GM18505 (cell line): Measurements from ENCODE around the gene MBNL2.

ENCODE experiments used
- ATAC-seq: cut with Tn5 transposase; IDR thresholded peaks from one replicate; pipeline ENCODE4 v1.9.1; 2021; ENCODE audit not compliant: unreplicated experiment
- POLR2A ChIP-seq: IDR thresholded peaks from 4 replicates; pipeline ENCODE4 v1.6.1; 2011; ENCODE audit warnings: borderline replicate concordance; ENCODE audit not compliant: insufficient read depth, insufficient read length; ENCODE audit errors: extremely low read depth

The MBNL2 gene

GRCh38 chr13:97386801-97387484 is 164.8 kb downstream of the MBNL2 start:
- ATAC-seq: no peak
- no peak for TF ChIP-seq POLR2A

GRCh38 chr13:97387485-97387839 is 165.3 kb downstream of the MBNL2 start:
- no peak for TF ChIP-seq POLR2A
- ATAC-seq: no peak

- no peak for TF ChIP-seq POLR2A
- no peak for ATAC-seq
These were observed 165.8 kb downstream of the MBNL2 start for GRCh38 chr13:97387890-97388289.

GRCh38 chr13:97388373-97388772 is 166.2 kb downstream of the MBNL2 start:
- TF ChIP-seq POLR2A: no peak
- no peak for ATAC-seq

GRCh38 chr13:97390941-97391600 is 168.9 kb downstream of the MBNL2 start:
- no peak for TF ChIP-seq POLR2A
- no peak for ATAC-seq

- TF ChIP-seq POLR2A: no peak
These were observed 169.9 kb downstream of the MBNL2 start for GRCh38 chr13:97392020-97392419.

GRCh38 chr13:97394542-97394941 is 172.4 kb downstream of the MBNL2 start:
- no peak for TF ChIP-seq POLR2A
- ATAC-seq: no peak

More at GRCh38 chr13:97392020-97392419, 169.9 kb downstream of the MBNL2 start:
- ATAC-seq: no peak

GRCh38 chr13:97395447-97396136 is 173.5 kb downstream of the MBNL2 start:
- no peak for TF ChIP-seq POLR2A
- ATAC-seq: no peak

GRCh38 chr13:97397267-97397666 is 175.1 kb downstream of the MBNL2 start:
- ATAC-seq: no peak
- no peak for TF ChIP-seq POLR2A

- TF ChIP-seq POLR2A: no peak
- no peak for ATAC-seq
These were observed 179.3 kb downstream of the MBNL2 start for GRCh38 chr13:97401421-97401820.

GRCh38 chr13:97403893-97404750 is 182.0 kb downstream of the MBNL2 start:
- ATAC-seq: no peak
- no peak for TF ChIP-seq POLR2A

- ATAC-seq: no peak
- TF ChIP-seq POLR2A: no peak
These were observed 185.4 kb downstream of the MBNL2 start for GRCh38 chr13:97407540-97407939.

- ATAC-seq: no peak
- TF ChIP-seq POLR2A: no peak
These were observed 186.8 kb downstream of the MBNL2 start for GRCh38 chr13:97408938-97409337.
